T47D (cell line): ENCODE measurements around the gene LRRTM3.

ENCODE experiments used
- DNase-seq, 2 experiments: peaks; one replicate each; pipeline versions ENCODE4 v3.0.0 to v3.0.0-alpha.2; 2011 to 2012; ENCODE audit warnings: low read depth in 1 of 2, low spot score in 1 of 2
- JUND ChIP-seq: IDR thresholded peaks from 2 replicates; pipeline ENCODE4 v1.6.1; 2012; ENCODE audit warnings: low read depth
- in situ Hi-C: cut with HindIII; loops from 2 replicates; pipeline ENCODE4 v1.10.0; 2016; ENCODE audit warnings: low sequenced_read_pairs, low pct_unique_long_range_greater_than_20kb

Gene LRRTM3

GRCh38 chr10:67115972-67116371 lies 190.1 kb downstream of the LRRTM3 start:
- in situ Hi-C loops = no loop called here
- DNase-seq = no peak
- no peak for TF ChIP-seq JUND

GRCh38 chr10:67119651-67120050 lies 193.8 kb downstream of the LRRTM3 start:
- in situ Hi-C loops = no loop called here
- no peak for TF ChIP-seq JUND
- DNase-seq = no peak

DNA sequence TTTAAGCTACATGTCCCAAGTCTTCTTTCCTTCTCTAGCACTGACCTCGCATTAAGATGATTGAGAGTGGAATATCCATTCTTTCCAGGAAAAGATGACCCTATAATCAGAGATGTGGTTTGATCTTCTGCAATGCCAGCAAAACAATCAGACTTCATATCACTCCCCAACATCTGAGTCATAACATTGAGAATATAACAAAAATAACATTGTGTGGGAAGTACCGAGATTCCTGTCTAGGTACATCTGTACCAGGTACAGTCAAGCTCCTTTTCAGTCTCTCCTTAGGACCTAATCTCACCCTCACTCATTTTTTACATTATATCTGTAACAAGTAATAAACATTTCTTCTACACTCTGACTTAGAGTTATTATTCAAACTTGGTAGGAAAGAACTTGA lies 201.6 kb downstream of the LRRTM3 start:
- DNase-seq = no peak

DNA sequence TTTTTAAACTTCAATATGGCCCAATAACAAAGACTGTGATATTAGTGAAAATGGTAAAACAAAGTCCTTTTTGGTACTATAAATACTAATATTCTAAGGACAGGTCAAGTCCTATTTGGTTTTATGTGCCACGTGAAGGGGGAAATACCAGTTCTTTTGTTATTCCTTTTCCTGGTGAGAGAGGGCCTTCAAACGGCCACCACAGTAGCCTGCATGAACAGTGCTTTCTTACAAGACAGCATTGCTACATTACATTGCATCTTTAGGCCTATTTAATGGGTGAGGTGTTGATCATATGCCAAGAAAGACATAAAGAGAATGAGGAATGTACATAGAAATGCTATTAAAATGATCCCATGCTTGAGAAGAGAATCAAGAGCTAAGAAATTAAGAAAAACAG lies 214.8 kb downstream of the LRRTM3 start:
- TF ChIP-seq JUND = no peak
- in situ Hi-C loops = no loop called here
- no peak for DNase-seq

More for the DNA sequence above, 201.6 kb downstream of the LRRTM3 start:
- in situ Hi-C loops = no loop called here
- no peak for TF ChIP-seq JUND

DNA sequence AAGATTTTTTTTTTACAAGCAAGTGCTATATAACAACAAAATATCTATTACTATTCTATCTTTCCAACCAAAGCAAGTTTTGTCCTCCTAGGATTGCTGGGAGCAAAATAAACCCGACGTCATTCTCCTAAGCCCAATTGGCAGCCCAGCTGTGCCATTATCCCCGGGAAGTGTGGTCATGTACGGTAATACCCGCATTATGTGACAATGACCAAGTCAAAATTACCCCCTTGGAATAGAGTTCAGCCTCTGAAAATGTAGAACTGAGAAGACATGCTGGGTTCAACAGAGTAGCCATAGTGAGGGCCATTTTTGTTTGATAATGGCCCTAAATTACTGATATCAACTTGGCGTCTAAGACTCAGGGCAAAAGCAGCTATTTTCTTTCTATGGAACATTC lies 215.5 kb downstream of the LRRTM3 start:
- in situ Hi-C loops = no loop called here
- TF ChIP-seq JUND = no peak
- no peak for DNase-seq

- no peak for TF ChIP-seq JUND
- no peak for DNase-seq
- in situ Hi-C loops = no loop called here
These were observed 218.7 kb downstream of the LRRTM3 start for GRCh38 chr10:67144530-67144929.
